B cell (primary cell): ENCODE data around the gene GTPBP6.

Experiments
- CTCF ChIP-seq: fragments of 200-600 bp; IDR thresholded peaks from one replicate; pipeline ENCODE4 v1.8.0; 2022; ENCODE audit warnings: antibody characterized with exemption, mild to moderate bottlenecking
- EZH2 ChIP-seq: IDR thresholded peaks from 2 replicates; pipeline ENCODE4 v1.6.1; 2012; ENCODE audit warnings: borderline replicate concordance, low read depth, mild to moderate bottlenecking, moderate library complexity, low read length; ENCODE audit not compliant: insufficient read depth, poor library complexity, severe bottlenecking

DNA sequence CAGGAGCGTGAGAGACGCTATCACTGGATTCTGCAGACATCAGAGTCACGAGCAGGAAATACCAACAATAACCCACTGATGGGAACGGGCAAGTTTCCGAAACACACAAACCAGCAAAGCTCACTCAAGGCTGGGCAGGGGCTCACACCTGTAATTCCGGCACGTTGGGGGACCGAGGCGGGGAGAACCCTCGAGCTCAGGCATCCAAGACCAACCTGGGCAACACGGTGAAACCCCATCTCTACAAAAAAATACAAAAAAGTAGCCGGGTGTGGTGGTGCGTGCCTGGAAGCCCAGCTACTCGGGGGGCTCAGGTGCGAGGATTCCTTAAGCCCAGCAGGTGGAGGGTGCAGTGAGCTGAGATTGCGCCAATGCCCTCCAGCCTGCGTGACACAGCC, 17.2 kb upstream of the GTPBP6 start:
- TF ChIP-seq CTCF (no peak), EZH2 (no peak)
